GM19468 (cell line): Measurements from ENCODE around the gene CASZ1.

Experiments
- ATAC-seq: cut with Tn5 transposase; IDR thresholded peaks from one replicate; pipeline ENCODE4 v1.9.1; 2021; ENCODE audit warnings: mild to moderate bottlenecking, moderate library complexity, moderate number of reproducible peaks; ENCODE audit not compliant: unreplicated experiment; ENCODE audit errors: extremely low read depth

The CASZ1 gene

DNA sequence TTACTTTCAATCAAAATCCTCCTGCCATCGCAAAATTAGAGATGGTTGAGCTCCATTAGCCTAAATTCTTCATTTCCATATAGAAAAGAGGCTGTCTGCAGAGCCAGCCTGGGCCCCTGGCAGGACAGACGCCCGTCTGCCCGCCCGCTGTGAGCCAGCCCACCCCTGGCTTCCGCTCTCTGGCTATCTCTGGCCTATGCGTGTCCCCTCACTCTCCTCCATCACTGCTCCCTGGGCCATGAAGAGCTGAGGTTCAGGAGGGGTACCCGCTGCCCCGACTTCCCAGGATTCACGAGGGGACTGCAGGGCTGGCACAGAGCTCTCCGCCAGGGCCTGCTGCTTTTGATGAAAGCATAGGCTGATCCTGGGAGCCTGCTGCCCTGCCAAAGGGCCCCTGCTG lies 117.6 kb downstream of the CASZ1 start:
- ATAC-seq: no peak

DNA sequence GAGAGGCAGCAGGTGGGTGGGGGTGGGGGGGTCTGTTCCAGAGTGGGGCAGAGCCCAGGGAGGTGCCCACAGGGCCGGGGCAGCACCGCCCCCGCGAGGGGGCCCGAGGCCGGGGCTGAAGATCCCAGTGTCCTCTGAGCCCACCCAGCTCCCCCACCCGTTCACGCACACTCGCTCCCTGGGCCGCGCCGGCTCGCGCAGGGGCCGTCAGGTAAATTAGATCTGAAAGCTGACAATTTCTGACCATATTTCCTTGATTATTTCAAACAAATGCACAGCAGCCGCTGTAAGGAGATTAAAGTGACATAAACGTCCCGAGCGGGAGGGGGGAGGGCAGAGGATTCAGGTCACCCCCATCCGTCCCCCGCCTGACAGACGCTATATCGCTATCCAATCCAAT lies 118.0 kb downstream of the CASZ1 start:
- no peak for ATAC-seq

DNA sequence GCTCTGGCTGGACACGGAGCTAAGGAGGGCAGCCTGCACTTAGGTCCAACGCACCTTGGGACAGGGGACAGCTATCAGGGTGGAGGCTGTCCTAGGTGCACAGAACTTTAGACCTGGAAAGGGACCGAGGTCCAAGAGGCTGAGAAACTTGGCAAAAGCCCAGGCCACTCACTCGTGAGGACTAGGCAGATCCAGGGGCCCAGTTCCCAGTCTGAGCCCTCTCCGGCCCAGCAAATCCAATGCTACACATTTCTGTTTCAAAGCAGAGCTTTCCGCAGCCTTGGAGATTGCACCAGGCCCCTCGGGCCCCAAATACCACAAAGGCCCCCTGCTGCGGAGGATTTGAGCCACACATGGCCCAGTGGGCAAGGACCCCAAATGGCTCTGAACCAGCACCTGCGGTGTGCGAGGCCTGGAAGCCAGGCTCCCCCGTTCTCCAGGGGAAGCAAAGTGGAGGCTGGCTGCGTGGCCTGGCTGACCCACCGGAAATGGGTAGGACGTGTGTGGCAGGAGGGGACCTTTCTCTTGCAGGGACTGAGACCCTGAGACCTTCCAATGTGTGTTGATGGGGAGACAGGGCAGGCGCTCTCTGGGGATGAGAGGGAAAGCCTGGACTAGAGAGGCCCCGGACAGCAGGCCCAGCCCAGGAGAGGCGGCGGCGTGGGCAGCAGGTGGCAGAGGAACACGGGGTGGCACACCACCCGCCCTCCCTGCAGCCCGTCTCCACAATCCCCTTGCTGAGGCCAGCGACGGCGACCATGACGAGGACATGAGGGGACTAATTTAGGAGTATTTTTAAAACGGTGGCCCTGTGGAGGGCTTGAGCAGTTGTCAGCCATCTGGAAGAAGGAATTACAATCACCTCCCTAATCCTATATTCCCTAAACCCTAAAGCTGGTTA lies 118.7 kb downstream of the CASZ1 start:
- ATAC-seq: no peak

DNA sequence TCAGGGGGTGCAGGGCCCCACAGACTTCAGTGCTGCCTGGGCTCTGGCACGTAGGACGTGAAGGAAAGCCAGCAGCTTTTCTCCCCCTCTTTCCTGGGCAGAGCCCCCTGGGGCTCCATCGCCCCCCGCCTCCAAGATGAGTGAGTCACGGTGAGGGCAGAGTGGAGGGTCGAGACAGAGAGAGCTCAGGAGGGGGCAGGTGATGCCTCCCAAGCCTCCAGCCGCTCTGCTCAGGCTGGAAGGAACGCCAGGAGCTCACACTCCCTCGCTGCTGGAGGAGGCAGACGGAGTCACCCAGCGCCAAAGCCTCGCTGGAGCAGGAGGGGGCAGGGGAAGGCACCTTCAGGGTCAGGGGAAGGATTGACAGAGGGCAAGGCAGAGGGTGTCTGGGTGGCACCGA lies 119.5 kb downstream of the CASZ1 start:
- ATAC-seq: no peak

DNA sequence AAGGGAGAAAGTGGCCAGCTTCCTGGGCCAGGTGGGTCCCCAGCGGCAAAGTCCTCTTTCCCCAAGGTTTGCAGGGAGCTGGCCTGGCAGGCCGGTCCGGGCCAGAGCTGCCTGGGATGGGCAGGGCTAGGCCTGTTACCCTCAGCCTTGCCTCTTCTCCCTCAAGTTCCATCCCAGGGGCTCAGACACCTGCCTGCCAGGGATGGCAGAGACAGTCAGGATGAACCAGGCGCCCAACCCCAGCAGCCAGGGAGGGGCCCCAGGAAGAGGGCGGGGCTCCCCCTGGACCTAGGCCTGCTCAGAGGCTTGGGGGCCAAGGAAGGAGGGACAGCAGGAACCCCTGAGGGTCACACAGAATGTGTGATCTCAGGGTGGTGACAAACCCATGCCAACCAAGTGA lies 120.6 kb downstream of the CASZ1 start:
- no peak for ATAC-seq

DNA sequence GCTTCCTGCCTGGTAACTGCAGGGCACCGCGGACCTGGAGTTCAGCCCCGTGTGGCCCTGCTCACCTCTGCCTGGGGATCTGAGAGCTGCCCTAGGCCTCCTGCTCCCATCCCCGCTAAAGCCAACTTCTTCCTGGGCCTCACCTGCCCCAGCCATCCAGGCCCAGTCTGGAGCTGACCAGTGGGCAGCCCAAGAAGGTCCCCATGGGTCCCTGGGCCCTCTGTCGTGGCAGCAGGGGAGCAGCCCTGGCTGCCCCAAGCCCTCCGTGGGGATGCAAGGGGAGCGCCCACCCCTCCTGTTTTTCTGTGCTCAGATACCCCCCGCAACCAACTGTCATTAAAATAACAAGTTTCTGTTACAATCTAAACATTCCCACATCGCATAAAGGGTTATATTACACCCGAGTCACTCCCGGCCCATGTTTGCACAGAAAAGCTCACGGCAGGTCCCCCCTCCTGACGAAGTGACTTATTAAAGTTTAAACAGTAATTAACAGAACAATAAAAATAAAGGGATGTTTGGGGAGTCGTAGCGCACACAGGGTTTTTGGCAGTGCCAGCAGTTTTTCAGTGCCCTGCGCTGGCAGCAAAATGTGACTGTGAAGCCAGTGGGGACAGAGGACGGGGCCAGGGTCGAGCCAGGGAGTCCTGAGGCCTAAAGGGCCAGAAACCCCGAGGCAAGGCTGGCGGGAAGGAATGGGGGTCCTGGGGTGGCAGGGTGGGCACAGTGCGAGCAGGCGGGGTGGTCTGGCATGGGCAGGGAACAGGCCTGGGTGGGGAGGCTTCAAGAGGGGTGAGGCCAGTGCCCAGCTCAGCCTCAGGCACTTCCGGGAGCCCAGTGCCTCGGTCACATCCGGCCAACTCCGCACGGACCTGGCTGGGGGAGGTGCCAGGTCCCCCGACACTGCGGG lies 121.5 kb downstream of the CASZ1 start:
- ATAC-seq: no peak

DNA sequence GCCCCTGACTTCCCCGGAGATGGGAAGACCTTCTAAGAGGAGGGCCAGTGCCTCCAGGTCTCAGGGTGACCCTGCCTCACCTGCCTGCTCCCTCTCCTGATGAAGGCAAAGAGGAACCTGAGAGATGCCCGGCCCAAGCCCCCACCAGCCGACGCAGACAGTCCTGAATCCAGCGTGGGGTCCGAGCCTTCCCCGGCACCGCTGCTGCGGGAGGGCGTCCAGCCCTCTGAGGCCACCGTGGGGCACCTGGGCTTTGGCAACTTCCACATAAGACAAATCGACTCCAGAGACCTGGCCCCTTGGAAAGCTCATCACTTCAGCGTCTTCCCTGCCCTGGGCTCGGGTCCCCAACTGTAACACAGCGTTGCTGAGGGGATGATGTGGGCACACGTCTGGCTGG lies 122.2 kb downstream of the CASZ1 start:
- ATAC-seq: no peak

DNA sequence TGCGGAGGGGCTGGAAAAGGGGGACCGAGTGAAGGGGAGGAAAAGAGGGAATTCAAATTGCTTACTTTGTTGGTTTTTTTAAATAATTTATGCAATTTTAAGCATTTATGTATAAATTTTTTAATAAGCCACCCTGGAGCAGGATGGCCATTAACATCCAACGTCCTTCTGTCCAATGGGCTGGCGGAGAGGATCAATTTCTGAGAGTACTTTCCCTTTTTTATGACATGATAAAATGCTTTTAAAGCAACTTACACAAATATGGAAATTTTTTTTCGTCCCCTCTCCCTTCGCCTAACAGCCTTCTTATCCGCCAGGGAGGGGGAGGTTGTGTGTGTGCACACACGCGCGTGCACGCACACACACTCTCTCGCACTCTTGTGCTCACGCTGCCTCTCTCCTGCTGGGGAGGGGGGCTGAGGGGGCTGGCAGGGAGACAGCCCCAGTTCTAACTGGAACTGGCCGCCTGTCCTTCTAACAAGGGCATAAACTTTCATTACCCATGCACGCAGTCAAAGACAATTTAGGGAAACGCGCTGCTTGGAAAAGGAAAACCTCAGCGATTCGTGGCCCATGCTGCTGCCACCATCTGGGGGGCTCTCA lies 123.2 kb downstream of the CASZ1 start:
- no peak for ATAC-seq

DNA sequence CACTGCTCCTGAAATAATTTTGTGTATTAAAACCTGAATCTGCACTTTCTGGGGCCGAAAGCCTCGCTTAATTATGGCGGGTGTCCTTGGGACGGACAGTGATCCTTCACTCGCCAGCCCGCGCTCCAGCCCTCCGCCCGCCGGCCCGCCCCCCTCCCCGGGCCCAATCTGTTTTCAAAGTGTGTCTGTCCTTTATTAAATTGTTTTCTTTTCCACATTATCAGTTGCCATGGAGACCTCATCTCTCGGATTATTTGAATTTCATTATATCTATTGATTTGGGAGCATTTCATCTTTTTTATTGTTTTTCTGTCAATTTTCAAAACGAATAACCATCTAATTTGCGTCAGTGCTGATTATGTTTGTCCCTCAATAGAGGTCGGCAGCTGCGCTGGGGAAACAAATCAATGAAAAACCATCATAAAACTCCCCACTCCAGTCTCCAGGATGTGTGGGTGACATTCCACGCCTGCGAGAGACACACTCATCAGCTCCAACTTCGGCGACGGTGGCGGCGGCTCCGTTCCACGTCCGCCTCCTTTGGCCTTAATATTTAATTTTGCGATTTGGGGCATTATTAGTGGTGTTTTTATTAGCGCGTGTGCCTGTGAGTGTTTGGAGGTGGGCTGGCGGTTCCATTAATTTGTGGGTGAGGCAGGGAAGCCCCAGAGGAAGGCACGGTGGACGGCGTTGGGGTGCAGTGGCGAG lies 123.9 kb downstream of the CASZ1 start:
- no peak for ATAC-seq

DNA sequence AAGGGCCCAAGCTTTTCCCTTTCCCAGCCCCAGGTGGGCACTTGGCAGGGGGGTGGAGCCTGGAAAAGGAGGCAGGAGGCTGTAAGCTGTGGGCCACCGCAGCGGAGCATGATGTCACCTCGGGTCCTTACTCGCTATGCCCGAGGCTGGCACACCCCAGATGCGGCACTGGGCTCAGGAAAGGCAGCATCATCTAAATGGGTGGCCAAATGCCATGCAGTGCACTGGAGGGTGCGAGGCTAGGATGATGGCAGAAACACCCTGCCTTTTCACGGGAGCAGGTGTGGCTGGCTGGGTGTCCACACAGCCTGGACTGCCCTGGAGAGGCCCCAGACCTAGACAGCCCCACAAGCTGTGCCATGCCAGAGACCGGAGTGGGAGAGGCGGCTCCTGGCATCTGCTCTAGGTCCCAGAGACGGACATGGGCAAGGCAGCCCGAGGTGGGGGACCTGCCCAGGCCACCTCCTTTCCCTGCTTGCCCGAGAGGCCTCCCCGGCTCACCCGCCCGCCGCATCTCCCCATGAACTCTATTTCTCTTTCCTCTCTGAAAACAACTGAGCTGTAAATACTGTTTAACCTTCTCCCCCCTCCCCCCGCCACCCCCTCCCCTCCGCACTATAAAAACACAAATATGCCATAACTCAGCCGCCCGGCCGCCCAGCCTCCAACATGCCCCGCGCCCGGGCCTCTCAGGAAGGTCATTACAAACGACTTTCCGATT lies 124.7 kb downstream of the CASZ1 start:
- ATAC-seq: no peak

DNA sequence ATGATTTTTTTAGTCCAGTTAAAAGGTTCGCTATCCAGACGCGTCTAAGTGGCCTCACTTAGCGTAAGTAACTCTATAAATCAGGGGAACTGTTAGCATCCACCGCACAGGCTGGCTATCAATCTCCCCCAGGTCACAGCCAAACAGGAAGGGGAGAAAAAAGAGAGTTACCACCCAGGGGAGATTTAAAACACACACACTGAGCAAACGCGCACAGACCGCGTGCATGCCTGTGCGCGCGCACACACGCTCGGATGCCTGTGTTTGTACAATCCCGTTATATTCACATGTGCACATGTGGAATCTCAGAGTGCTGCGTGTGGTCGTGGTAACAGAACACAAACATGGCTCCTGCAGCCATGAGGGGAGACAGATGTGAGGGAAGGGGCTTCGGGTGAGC lies 125.4 kb downstream of the CASZ1 start:
- no peak for ATAC-seq

DNA sequence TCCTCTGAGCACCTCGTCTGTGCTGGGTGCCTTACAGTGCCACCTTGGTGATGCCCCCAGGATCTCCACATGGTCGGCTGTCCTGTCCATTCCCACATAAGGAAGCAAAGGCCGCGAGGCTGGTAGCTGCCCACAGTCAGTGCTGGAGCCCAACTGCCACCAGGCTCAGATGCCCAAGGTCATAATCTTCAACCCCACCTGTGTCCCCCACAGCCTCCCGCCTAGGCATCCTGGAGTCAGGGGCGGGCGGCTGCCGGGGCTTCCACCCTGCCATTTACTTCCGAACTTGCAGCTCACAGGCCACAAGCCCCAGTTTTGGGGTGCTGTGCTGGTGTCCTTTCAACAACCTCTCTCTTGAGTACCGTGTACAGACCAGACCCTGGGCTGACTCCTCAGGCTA lies 126.3 kb downstream of the CASZ1 start:
- no peak for ATAC-seq

DNA sequence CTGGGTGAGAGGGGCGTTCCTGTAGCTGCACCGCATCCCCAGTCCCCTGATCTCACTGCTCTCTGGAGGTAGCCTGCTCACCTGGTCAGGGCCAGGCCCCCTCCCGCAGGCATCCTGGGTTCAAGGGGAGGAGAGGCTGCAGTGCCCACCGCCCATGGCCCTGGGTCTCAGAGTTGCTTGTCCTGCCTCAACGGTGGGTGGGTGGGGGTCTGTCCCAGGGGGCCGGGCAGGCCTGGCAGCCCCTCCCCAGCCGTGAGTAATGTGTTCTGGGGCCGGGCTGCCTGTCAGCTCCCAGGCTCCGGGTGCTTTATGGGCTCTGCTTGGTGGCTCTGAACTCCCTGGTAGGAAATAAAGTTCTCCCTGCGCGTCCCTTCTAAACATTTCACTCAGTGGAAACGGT lies 126.9 kb downstream of the CASZ1 start:
- ATAC-seq: no peak

DNA sequence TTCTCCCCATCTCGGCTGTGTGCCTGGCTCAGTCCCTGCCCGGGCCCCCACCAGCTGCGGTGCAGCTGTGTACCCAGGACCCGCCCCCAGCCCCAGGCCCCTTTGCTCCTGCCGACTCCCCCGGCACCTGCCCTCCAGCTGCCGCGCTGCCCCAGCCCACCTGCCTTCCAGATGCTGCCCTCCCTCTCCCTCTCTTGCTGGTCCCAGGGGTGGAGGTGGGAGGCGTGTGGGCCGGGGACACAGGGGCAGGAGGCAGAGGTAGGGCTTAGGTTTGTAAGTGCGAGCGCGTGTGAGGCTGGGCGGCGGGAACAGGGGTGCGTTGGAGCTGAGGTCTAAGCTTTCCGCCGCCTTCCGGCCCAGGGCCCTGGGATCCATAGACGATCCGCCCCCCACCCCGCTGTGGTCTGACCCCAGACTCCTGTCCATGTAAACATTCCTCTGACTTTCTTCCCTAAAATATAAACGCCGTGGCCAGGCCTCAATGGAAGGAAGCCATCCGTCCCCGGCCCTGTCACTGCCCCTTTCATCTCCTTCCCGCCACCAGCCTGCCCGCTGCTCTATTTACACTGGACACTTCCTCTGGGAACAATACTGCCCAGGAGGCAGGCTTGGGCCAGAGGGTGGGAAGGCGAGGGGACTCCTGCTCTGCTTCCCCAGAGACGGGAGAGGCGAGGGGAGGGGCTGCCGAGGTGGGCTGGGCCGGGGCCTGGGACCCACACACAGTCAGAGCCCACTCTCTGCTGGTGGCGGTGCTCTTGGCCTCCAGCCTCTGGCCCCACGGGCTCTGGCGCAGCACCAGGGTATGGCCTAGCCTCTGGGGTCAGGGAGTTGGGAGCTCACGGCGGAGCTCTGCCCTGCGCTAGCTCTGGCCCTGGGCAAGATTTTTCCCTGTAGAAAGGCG lies 128.3 kb downstream of the CASZ1 start:
- ATAC-seq: no peak

DNA sequence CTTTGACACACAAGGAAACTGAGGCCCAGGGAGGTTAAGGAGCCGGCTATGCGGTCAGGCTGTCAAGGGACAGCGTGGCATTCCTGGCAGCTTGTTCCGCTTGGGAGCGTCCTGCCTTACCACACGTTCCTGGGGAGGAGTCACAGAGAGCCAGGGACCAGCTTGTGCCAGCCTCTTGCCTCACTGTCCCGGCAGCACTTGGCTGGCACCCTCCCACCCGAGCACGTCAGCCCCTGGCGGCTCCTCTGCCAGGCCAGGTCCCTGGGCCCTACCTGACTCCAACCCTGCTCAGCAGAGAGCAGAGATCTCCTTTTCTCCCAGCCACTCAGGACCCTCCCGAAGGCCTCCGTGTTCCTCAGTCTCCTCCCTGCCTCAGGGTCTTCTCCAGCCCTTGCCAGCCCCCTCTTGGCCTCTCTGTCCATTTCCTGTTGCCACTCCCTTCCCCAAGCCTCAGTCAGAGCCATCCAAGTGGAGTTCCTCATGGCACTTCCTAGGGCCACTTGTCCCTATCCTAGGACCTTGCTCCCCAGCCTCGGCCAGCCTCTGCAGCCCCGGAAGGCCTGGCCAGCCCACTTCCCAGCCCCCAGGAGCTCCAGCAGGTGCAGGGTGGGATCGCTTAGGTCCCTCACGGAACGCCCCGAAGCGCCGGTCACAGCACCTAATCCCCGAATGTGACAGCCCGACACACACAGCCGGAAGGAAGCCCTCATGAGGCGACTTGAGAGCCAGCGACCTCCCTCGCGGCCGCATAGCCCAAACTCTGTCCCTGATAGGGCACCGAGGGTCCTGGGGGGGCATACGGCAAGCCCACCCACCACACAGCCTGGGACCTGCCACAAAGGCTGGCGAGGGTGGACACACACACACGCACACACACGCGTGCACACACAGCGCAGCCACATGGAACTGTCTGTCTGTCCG lies 130.3 kb downstream of the CASZ1 start:
- ATAC-seq: no peak

DNA sequence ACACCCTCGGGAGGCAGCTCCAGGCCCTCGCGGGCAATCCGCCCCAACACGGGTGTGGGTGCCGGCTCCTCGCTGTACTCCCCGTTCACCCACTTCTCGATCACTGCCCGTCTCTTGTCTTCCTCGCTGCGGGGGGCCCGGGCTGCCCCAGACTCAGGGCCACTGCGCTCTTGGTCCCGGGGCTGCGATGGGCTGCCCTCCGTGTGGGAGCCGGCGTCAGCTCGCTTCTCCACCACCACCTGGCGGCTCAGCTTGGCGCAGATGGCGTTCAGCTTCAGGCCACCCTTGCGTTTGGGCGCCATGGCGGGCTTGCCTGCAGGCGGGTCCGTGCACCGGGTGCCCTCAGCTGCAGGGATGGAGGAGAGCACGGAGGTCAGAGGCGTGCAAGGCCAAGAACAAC lies 131.2 kb downstream of the CASZ1 start:
- no peak for ATAC-seq

DNA sequence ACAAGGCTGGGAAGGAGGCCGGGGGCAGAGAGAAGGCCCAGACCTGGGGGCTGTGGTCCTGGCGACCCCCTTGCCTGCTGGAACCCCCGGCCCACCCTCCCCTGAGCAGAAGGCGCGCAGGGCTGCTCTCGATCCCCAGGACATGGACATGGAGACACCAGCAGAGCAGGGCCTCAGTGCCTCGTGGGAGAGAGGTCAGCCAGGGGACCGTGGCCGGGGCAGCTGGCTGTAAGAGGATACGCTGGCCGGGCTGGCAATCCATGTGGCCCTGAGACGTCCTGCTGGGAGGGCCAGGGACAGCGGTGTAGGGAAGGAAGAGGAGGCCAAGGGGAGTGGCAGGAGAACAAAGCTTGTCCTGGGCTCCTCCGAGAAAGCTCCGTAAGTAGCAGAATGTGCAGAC lies 132.2 kb downstream of the CASZ1 start:
- no peak for ATAC-seq

DNA sequence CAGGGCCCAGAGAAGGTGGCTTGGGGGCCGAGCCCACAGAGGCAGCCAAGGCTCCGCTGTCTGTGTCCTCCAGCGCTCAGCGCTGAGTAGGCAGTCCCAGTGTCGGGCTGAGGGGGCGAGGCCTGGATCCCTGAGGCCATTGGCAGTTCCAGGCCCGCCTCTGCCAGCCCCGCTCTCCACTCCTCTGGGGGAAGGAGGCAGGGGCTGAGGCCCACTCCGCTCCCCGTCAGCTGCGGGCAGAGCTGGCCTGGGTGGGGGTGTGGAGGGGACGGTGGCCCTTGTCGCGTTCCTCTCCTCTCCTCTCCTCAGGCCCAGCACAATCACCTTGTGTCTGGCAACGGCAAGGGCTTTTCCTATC lies 132.8 kb downstream of the CASZ1 start:
- ATAC-seq: no peak
